HT1080 (cell line): Measurements from ENCODE around the gene NIT1. TPM values are rescaled to one million over a fixed set of nuclear protein-coding genes. Genes with fewer than 3 reads are reported as not detected.

Experiments
- DNase-seq: peaks from one replicate; pipeline ENCODE4 v3.0.0-alpha.2; 2015; ENCODE audit warnings: low read depth
- total RNA-seq: library from RNA; depleted of rRNA; stranded (reverse); fragments of >200 nt; shearing (Covaris generic); gene quantifications from 2 replicates; pipeline ENCODE4 v1.2.3, GENCODE V29; 2014

NIT1 gene
- total RNA-seq, 1 experiment from 2014 or later, result 35.1 TPM

DNA sequence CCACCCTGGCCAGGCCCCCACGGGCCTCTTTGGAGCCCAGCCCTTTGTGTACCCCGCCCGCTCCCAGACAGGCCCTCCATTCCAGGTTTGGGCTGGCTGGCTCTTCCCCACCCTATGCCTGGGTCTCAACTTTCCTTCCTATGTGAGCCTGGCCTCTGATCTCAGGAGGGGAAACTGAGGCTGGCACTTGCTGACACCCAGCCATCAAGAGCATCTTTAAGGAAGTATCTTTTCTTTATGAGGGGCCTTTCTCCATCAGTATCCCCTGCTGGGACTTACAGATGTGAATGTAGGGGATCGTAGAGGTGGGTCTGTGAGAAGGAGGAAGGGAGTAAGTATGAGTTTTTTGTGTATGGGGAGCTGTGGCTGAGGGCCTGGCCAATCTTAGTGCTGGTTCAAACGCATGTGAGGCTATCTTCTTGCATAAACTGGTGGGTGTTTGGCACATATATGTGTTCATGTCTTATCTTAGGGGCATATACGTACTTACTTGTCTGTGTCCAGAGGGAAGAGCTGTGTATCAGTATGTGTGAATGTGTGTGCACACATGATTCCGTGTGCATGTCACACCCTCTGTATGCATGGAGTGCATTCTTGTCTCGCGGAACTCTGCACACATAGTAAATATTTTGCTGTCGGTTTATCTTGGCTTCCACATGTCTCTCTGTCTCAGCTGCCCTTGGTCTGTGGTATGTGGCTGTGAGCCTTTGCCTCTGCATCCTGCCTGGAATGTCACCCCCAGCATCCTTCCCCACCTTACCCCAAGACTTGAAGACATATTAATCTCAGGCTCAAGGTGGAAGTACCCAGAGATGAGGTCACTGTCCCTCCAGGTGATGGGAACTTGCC lies 33.9 kb upstream of the NIT1 start:
- DNase-seq, result no peak

GRCh38 chr1:161084597-161084988 lies 33.3 kb upstream of the NIT1 start:
- no peak for DNase-seq

GRCh38 chr1:161085165-161085564 lies 32.7 kb upstream of the NIT1 start:
- no peak for DNase-seq

DNA sequence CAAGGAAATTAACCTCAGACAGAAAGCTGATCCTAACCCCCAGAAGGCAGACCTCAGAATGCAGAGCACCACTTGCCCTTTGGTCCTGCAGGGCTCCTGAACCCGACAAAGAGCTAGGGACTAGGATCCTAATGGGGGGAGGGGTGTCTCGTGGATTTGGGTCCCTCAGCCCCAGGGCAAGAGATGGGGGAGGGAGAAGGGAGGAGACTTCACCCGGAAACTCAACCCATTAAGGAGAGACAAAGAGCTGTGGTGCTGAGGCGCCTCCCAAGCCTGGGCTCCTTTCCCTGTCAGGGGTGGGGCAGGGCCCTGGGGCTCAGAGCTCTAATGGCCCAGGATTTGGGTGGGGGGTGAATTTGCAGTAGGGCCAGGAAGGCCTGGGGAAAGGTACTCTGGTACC lies 31.4 kb upstream of the NIT1 start:
- DNase-seq, result no peak

- DNase-seq, result peak; percentile 70
Measured at GRCh38 chr1:161088587-161089110, 29.3 kb upstream of the NIT1 start.

DNA sequence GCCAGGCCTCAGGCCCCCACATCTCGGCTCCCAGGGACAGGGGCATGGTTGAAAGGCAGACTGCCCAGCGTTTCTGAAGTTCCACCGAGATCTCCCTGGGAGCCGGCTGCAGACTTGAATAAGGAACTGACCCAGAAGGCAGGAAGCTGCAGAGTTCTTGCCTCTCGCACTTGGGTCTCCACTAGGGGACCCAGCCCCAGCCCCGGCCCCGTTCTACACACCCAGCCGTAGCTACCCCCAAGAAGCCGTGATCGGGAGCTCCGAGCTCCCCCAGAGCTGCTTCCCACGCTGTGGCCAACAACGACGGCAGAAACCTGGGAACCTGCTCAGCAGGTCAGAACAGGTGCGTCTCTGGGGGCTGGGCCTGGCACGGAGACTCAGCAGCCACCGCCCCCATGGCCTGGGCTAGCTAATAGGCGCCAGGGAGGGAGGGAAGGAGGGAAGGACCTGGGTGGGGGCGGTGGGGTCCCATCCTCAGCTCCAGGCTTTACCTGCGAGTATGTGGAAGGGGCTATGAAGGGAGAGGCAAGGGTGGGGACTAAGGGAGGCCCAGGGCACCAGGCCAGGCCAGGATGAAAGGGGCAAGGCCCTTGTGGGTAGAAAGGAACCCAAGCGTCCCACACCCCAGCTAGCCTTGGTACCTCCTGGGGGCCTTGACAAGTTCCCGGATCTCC lies 28.5 kb upstream of the NIT1 start, which contains the start of gene NECTIN4:
NECTIN4 (minus strand) TSS at position 308 of the 674 bp plus-strand sequence; CDS start at position 46, 262 bp downstream.
- DNase-seq, result no peak

GRCh38 chr1:161089938-161090337 lies 28.0 kb upstream of the NIT1 start:
- no peak for DNase-seq

DNA sequence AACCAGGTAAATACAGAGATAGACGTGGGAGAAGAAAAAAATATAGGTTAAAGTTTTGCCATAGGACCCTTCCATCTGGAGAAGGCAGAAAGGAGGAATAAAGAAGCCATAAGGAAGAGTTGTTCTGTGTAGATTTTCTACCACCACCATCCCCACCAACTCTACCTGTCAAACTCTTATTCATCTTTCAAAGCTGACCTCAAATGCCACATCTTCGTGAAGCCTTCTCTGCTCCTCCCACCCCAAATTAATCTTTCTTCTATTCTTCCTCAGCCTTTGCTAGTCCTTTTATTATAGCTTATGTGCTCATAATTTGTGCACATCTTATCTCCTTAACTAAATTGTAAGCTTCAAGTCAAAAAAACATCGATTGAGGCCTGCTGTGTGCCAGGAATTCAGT lies 27.3 kb upstream of the NIT1 start:
- DNase-seq, result no peak

DNA sequence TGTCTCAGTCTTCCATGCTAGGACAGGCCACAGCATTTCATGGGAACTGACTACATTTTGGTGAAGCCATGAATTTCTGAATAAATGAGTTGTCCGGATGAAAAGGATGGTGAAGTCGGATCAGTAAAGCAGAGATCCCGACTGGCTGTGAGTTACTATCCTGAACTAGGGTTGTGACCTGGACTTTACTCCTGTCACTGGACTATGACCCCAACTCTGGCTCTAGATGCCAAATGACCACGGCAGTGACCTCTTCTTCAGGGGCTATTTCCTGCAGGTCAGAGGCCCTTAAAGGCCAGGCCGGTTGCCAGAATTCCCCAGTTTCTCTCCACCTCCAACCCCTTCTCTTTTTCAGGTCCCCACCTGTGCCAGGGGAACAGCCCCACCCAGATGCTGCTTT lies 26.8 kb upstream of the NIT1 start:
- no peak for DNase-seq

GRCh38 chr1:161091796-161092507 lies 26.0 kb upstream of the NIT1 start:
- DNase-seq, result no peak

- DNase-seq, result peak; percentile 77
Measured at GRCh38 chr1:161092621-161093028, 25.3 kb upstream of the NIT1 start.

- no peak for DNase-seq
Measured at GRCh38 chr1:161094481-161094880, 23.4 kb upstream of the NIT1 start.

GRCh38 chr1:161095230-161095629 lies 22.7 kb upstream of the NIT1 start:
- no peak for DNase-seq

GRCh38 chr1:161096015-161096414 lies 21.9 kb upstream of the NIT1 start:
- DNase-seq, result no peak

DNA sequence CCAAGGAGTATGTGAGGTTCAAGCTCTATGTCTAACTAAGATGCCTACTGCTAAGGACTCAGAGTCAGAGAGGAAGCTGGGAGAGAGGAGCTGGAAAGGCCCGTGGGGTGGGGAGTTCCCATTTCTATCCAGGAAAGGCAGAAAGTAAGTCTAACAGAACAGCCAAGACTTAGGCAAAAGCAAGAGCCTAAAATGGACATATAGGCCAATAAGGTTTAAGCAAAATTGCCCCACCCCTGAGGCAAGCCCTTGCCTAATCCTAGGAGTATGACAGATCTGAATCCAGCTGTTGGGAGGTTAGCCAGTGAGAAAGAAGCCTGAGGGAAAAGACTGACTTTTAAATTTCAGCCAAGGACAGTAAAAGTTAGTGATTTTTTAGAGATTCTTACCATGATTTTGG lies 21.4 kb upstream of the NIT1 start:
- DNase-seq, result no peak

DNA sequence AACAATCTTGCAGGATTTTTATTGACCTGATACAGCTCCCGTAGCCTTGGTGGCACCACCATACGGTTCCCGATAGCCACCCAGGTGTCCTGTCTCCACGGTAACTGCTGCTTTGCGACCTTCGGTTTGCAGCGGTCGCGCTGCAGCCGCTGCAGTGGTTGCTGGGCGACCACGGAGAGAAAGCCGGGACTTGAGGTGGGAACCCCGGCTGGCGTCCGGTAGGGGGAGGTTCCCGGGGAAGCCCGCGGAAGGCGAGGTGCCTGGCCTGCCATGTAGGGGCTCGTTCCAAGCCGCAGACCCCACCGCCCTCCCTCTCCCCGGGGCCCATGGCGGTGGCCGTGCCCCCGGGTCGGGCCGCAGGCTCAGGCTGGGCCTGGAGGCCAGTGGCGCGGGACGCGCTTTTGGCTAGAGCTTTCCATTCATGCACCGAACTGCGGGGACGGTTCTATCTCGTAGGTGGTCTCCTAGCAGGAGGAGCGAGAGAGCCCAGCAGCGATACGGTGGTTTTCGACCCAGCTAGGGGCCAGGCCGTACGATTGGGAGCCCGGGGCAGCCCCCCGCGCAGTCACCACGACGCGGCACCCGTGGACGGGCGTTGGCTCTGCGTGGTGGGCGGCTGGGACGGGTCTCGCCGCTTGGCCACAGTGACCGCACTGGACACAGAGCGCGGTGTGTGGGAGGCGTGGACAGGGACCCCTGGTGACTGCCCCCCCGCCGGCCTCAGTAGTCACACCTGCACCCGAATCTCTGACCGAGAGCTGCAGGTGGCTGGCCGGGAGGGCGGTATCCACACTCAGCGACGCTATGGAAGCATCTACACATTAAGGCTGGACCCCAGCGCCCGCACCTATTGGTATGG lies 19.5 kb upstream of the NIT1 start, which contains the start of gene KLHDC9:
KLHDC9 (plus strand) TSS at position 152 of the 859 bp plus-strand sequence; CDS start at position 327, 175 bp downstream.
- DNase-seq, result peak; percentile 85

DNA sequence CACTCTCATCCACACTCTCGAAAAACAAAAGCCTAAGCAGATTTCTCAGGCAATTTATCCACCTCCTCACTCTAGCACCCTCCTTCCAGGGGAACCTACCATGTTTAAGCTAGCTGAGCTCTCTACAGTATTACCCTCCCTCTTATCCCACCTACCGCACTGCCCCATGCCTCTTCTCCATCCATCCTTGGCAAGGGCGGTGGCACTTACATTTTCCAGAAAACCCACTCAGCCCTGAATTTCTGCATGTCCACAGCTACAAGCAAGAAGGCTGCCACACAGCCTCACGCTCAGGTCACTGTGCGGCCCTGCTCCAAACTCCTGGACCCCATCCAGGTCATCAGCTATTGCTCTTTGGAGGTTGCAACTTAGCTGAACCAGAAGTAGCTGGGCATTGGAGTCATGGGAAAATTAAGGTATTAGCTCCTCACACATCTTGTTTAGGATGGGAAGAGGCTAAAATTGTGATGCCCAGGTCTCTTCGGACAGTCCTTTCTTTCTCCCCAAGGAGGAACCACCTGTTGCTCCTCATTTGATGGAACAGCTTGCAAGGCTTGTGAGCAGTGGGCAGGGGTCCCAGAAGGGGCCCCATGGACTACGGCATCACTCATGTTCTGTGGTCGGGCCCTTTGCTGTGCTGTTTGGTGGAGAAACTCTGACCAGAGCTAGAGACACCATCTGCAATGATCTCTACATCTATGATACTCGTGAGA lies 18.7 kb upstream of the NIT1 start:
- no peak for DNase-seq

GRCh38 chr1:161100556-161100955 lies 17.3 kb upstream of the NIT1 start:
- DNase-seq, result no peak

DNA sequence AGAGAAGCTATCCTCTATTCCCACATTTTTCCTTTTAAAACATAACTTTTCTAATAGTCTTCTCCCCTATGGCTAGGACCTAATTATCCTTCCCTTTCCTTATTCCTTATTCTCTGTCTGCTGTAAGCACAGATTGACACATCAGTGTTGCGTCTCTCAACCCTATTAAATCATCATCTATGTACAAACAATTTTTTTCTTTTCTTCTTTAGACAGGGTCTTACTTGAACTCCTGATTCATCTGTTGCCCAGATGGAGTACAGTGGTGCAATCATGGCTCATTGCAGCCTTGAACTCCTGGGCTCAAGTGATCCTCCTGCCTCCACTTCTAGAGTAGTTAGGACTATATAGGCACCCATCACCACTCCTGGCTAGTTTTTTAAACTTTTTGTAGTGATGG lies 11.5 kb upstream of the NIT1 start:
- DNase-seq, result no peak

DNA sequence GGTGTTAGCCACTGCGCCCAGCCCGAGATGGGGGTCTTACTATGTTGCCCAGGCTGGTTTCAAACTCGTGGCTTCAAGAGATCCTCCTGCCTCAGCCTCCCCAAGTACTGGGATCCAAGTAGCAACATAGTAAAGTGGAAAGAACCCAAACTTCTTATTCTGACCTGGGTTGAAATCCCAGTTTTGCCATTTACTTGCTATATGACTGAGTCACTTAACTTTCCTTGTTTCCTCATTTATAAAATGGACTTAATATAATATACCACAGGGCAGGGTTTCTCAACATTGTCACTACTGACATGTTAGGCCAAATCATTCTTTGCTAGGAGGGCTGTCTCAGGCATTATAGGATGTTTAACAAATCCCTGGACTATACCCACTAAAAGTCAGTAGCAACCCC lies 6.8 kb upstream of the NIT1 start:
- no peak for DNase-seq
